CD4-positive, CD25-positive, alpha-beta regulatory T cell (primary cell): ENCODE results near the gene CFAP20DC. TPM values are rescaled to one million over a fixed set of nuclear protein-coding genes. Genes with fewer than 3 reads are reported as not detected.
"Not testable (repeated sequence)": the region's sequence is repeated elsewhere in the genome, so short reads cannot be mapped to it uniquely, and the experiment has no call there.

Experiments used
- ATAC-seq, 2 donors: fragments of 150-1000 bp; cut with Tn5 transposase; one replicate each; pipeline ENCODE4 v1.10.0; 2021; ENCODE audit warnings: low read depth in 2 of 2, moderate number of reproducible peaks in 2 of 2, moderate library complexity in 1 of 2
- DNase-seq, 3 donors: peaks; one replicate each; pipeline versions ENCODE4 v3.0.0 to v3.0.0-alpha.2; 2012 to 2022; ENCODE audit warnings: mixed read lengths in 1 of 3
- H3K27ac ChIP-seq: one replicate; pipeline ENCODE4 v1.7.0; 2013; ENCODE audit warnings: mild to moderate bottlenecking, low read length; ENCODE audit not compliant: insufficient read depth, poor library complexity, severe bottlenecking
- H3K27me3 ChIP-seq: one replicate; pipeline ENCODE4 v1.7.0; 2013; ENCODE audit warnings: low read length; ENCODE audit not compliant: control insufficient read depth, insufficient read depth
- H3K36me3 ChIP-seq: one replicate; pipeline ENCODE4 v1.7.0; 2013; ENCODE audit warnings: mild to moderate bottlenecking, low read length, moderate library complexity; ENCODE audit not compliant: control insufficient read depth, insufficient read depth
- H3K4me1 ChIP-seq: 2 replicates; pipeline ENCODE4 v1.7.0; 2013; ENCODE audit warnings: mild to moderate bottlenecking, low read length; ENCODE audit not compliant: insufficient read depth, control insufficient read depth, poor library complexity, severe bottlenecking
- H3K4me3 ChIP-seq: one replicate; pipeline ENCODE4 v1.7.0; 2013; ENCODE audit warnings: low read depth, mild to moderate bottlenecking, low read length, moderate library complexity
- H3K9me3 ChIP-seq, 2 experiments: 1 replicate in 1 of 2; 2 replicates in 1 of 2; pipeline ENCODE4 v1.7.0; 2013; ENCODE audit warnings: low read length in 2 of 2, mild to moderate bottlenecking in 1 of 2, moderate library complexity in 1 of 2; ENCODE audit not compliant: control insufficient read depth in 2 of 2
- H3K27ac Mint-ChIP-seq, 3 donors: one replicate each; pipeline ENCODE4 v1.8.0; 2020 to 2022; ENCODE audit warnings: mild to moderate bottlenecking in 3 of 3, mixed read lengths in 3 of 3, moderate library complexity in 2 of 3
- H3K27me3 Mint-ChIP-seq: one replicate; pipeline ENCODE4 v1.8.0; 2022; ENCODE audit warnings: mild to moderate bottlenecking, mixed read lengths
- H3K36me3 Mint-ChIP-seq: one replicate; pipeline ENCODE4 v1.8.0; 2020; ENCODE audit warnings: mixed read lengths
- H3K4me1 Mint-ChIP-seq, 4 donors: one replicate each; pipeline ENCODE4 v1.8.0; 2020 to 2022; ENCODE audit warnings: mixed read lengths in 4 of 4, mild to moderate bottlenecking in 1 of 4
- H3K4me3 Mint-ChIP-seq, 4 donors: one replicate each; pipeline ENCODE4 v1.8.0; 2020 to 2022; ENCODE audit warnings: mild to moderate bottlenecking in 4 of 4, mixed read lengths in 4 of 4, moderate library complexity in 3 of 4
- H3K9me3 Mint-ChIP-seq, 7 donors: one replicate each; pipeline ENCODE4 v1.8.0; 2020 to 2022; ENCODE audit warnings: mixed read lengths in 7 of 7, mild to moderate bottlenecking in 3 of 7, moderate library complexity in 2 of 7
- polyA plus RNA-seq, 4 donors: library from polyadenylated mRNA; unstranded; fragments of 300-500 nt; fragmentation: Illumina TruSeq; gene quantifications; one replicate each; pipeline ENCODE4 v1.2.3, GENCODE V29; 2021
- total RNA-seq: library from RNA; stranded (reverse); gene quantifications from one replicate; pipeline ENCODE4 v1.2.3, GENCODE V29; 2022

The CFAP20DC gene
- total and polyA plus RNA-seq, 5 donors from 2014 or later: 0.10 to 0.56 (median 0.32) TPM

GRCh38 chr3:58864480-58864879 lies 185.3 kb downstream of the CFAP20DC start:
- Mint-ChIP-seq H3K9me3 (no peaks in the 10 kb centered on the region), H3K36me3 (no peaks in the 10 kb centered on the region), H3K4me3 (no peak overlapping the region), H3K4me1 (no peaks in the 10 kb centered on the region), H3K27me3 (peaks cover 4% of the 10 kb centered on the region), H3K27ac (no peak overlapping the region)
- Histone ChIP-seq H3K4me1 (no peaks in the 10 kb centered on the region), H3K36me3 (no peaks in the 10 kb centered on the region), H3K27me3 (peaks cover 2% of the 10 kb centered on the region), H3K9me3 (no peaks in the 10 kb centered on the region), H3K4me3 (no peak overlapping the region), H3K27ac (no peak overlapping the region)
- DNase-seq (no peak), ATAC-seq (no peak)

- Histone ChIP-seq H3K4me1 (no peaks in the 10 kb centered on the region), H3K4me3 (no peak overlapping the region), H3K36me3 (no peaks in the 10 kb centered on the region), H3K27me3 (peaks cover 2% of the 10 kb centered on the region), H3K27ac (no peak overlapping the region), H3K9me3 (no peaks in the 10 kb centered on the region)
- no peaks in the 10 kb centered on the region for H3K36me3 Mint-ChIP-seq
- H3K9me3 Mint-ChIP-seq: no peaks in the 10 kb centered on the region
- no peaks in the 10 kb centered on the region for H3K4me1 Mint-ChIP-seq
- ATAC-seq (no peak), DNase-seq (no peak)
- no peak overlapping the region for H3K4me3 Mint-ChIP-seq
- no peak overlapping the region for H3K27ac Mint-ChIP-seq
- H3K27me3 Mint-ChIP-seq: peaks cover 4% of the 10 kb centered on the region
Measured at GRCh38 chr3:58863206-58863605, 186.6 kb downstream of the CFAP20DC start.

- no peak for DNase-seq
- Histone ChIP-seq H3K27me3 (no peaks in the 10 kb centered on the region), H3K36me3 (no peaks in the 10 kb centered on the region), H3K4me3 (no peak overlapping the region), H3K27ac (no peak overlapping the region), H3K9me3 (no peaks in the 10 kb centered on the region), H3K4me1 (no peaks in the 10 kb centered on the region)
- Mint-ChIP-seq H3K4me3 (no peak overlapping the region), H3K36me3 (no peaks in the 10 kb centered on the region), H3K27me3 (no peaks in the 10 kb centered on the region), H3K27ac (no peak overlapping the region), H3K4me1 (no peaks in the 10 kb centered on the region), H3K9me3 (no peaks in the 10 kb centered on the region)
- no peak for ATAC-seq
Measured at GRCh38 chr3:58861551-58861950, 188.3 kb downstream of the CFAP20DC start.

- no peak overlapping the region for H3K27ac Mint-ChIP-seq
- no peaks in the 10 kb centered on the region for H3K36me3 Mint-ChIP-seq
- H3K4me1 ChIP-seq: no peaks in the 10 kb centered on the region
- no peaks in the 10 kb centered on the region for H3K4me1 Mint-ChIP-seq
- DNase-seq: no peak
- H3K27ac ChIP-seq: no peak overlapping the region
- H3K27me3 Mint-ChIP-seq: no peaks in the 10 kb centered on the region
- H3K27me3 ChIP-seq: no peaks in the 10 kb centered on the region
- no peaks in the 10 kb centered on the region for H3K9me3 Mint-ChIP-seq
- no peak overlapping the region for H3K4me3 ChIP-seq
- no peaks in the 10 kb centered on the region for H3K36me3 ChIP-seq
- no peaks in the 10 kb centered on the region for H3K9me3 ChIP-seq
- no peak overlapping the region for H3K4me3 Mint-ChIP-seq
- ATAC-seq: no peak
Measured at GRCh38 chr3:58858126-58858525, 191.7 kb downstream of the CFAP20DC start.

- Mint-ChIP-seq H3K36me3 (no peaks in the 10 kb centered on the region), H3K27me3 (no peaks in the 10 kb centered on the region), H3K4me3 (no peak overlapping the region), H3K9me3 (no peaks in the 10 kb centered on the region), H3K27ac (no peak overlapping the region), H3K4me1 (no peaks in the 10 kb centered on the region)
- no peak overlapping the region for H3K4me3 ChIP-seq
- DNase-seq (no peak), ATAC-seq (no peak)
- no peak overlapping the region for H3K27ac ChIP-seq
- no peaks in the 10 kb centered on the region for H3K9me3 ChIP-seq
- H3K4me1 ChIP-seq: no peaks in the 10 kb centered on the region
- no peaks in the 10 kb centered on the region for H3K36me3 ChIP-seq
- H3K27me3 ChIP-seq: no peaks in the 10 kb centered on the region
Measured at GRCh38 chr3:58857402-58857801, 192.4 kb downstream of the CFAP20DC start.

GRCh38 chr3:58848826-58849225 lies 201.0 kb downstream of the CFAP20DC start:
- DNase-seq: no peak
- Mint-ChIP-seq H3K4me1 (no peaks in the 10 kb centered on the region), H3K9me3 (peaks cover 0 to 5% (median 1%) of the 10 kb centered on the region in 7 donors), H3K36me3 (no peaks in the 10 kb centered on the region), H3K27ac (no peak overlapping the region), H3K27me3 (no peaks in the 10 kb centered on the region), H3K4me3 (no peak overlapping the region)
- no peak for ATAC-seq
- H3K4me1 ChIP-seq: no peaks in the 10 kb centered on the region
- H3K36me3 ChIP-seq: no peaks in the 10 kb centered on the region
- no peaks in the 10 kb centered on the region for H3K9me3 ChIP-seq
- no peaks in the 10 kb centered on the region for H3K27me3 ChIP-seq
- H3K4me3 ChIP-seq: no peak overlapping the region
- no peak overlapping the region for H3K27ac ChIP-seq

GRCh38 chr3:58842050-58842747 lies 207.6 kb downstream of the CFAP20DC start:
- H3K36me3 Mint-ChIP-seq, H3K27ac ChIP-seq, H3K4me1 ChIP-seq, ATAC-seq, H3K4me3 ChIP-seq, H3K27me3 Mint-ChIP-seq, DNase-seq, H3K9me3 ChIP-seq, H3K27ac Mint-ChIP-seq, H3K27me3 ChIP-seq, H3K36me3 ChIP-seq, H3K9me3 Mint-ChIP-seq, H3K4me3 Mint-ChIP-seq, H3K4me1 Mint-ChIP-seq: not testable (repeated sequence)

- no peaks in the 10 kb centered on the region for H3K36me3 Mint-ChIP-seq
Measured at GRCh38 chr3:58840949-58841348, 208.9 kb downstream of the CFAP20DC start.

More at GRCh38 chr3:58840949-58841348, 208.9 kb downstream of the CFAP20DC start:
- ATAC-seq: no peak
- Histone ChIP-seq H3K27ac (no peak overlapping the region), H3K36me3 (no peaks in the 10 kb centered on the region), H3K4me1 (no peaks in the 10 kb centered on the region), H3K9me3 (no peaks in the 10 kb centered on the region), H3K4me3 (no peak overlapping the region), H3K27me3 (no peaks in the 10 kb centered on the region)
- no peaks in the 10 kb centered on the region for H3K27me3 Mint-ChIP-seq
- no peak overlapping the region for H3K27ac Mint-ChIP-seq
- H3K4me3 Mint-ChIP-seq: no peak overlapping the region
- DNase-seq: no peak
- no peaks in the 10 kb centered on the region for H3K4me1 Mint-ChIP-seq
- peaks cover 0 to 4% (median 0%) of the 10 kb centered on the region in 7 donors for H3K9me3 Mint-ChIP-seq
